Right ventricle myocardium inferior (tissue), 1 donor: ENCODE data around the gene RHOD. TPM values are rescaled to one million over a fixed set of nuclear protein-coding genes. Genes with fewer than 3 reads are reported as not detected.

ENCODE experiments used
- microRNA-seq: library from miRNA; unstranded; fragments of <30 nt; microRNA quantifications from one replicate; pipeline ENCODE4 v1.2.0, GENCODE V29; 2020
- total RNA-seq: library from RNA; stranded (reverse); fragmentation: NEBNext Ultra II Directional; extraction: Animal tissue kit (Norgen Biotek cat#: 25700); gene quantifications from one replicate; pipeline ENCODE4 v1.2.1, GENCODE V29; 2021
- donor health status: DM: no; HTN: yes; CAD: no; lungs with severe emphysema.

RHOD gene
- total RNA-seq, 1 donor from 2014 or later, result 62.5 TPM

Small RNAs within 50 kb of the gene (microRNA-seq; reads per million reads assigned to microRNA genes)
- gene MIR6860, result not detected

Other genes starting within 250 kb of the RHOD start
- 5.6 TPM for gene RCE1, start 213.4 kb upstream of the RHOD start, total RNA-seq
- 24.7 TPM for gene LRFN4, start 199.8 kb upstream of the RHOD start, total RNA-seq
- 7.5 TPM for gene PC, start 98.5 kb upstream of the RHOD start, total RNA-seq
- gene C11orf86, start 81.5 kb upstream of the RHOD start, total RNA-seq, result not detected
- gene SYT12, start 33.7 kb upstream of the RHOD start, total RNA-seq, result 0.32 TPM
- gene KDM2A, start 62.4 kb downstream of the RHOD start, total RNA-seq, result 41.3 TPM
- 54.1 TPM for gene GRK2, start 209.6 kb downstream of the RHOD start, total RNA-seq
- 15.2 TPM for gene ANKRD13D, start 232.5 kb downstream of the RHOD start, total RNA-seq
- gene SSH3, start 246.7 kb downstream of the RHOD start, total RNA-seq, result 15.8 TPM